Dendritic cell treated with granulocyte-macrophage colony-stimulating factor and Interleukin-4, amounts not matched to agents 40 ng/mL and 50 ng/mL, for 4 days (primary cell): ENCODE data around the gene DCHS2.
"Not testable (repeated sequence)": the region's sequence is repeated elsewhere in the genome, so short reads cannot be mapped to it uniquely, and the experiment has no call there.

ENCODE experiments used
- H3K27ac Mint-ChIP-seq: one replicate; pipeline ENCODE4 v1.8.0; 2022; ENCODE audit warnings: mild to moderate bottlenecking, mixed read lengths
- H3K27me3 Mint-ChIP-seq: one replicate; pipeline ENCODE4 v1.8.0; 2022; ENCODE audit warnings: mild to moderate bottlenecking, mixed read lengths
- H3K36me3 Mint-ChIP-seq: one replicate; pipeline ENCODE4 v1.8.0; 2022; ENCODE audit warnings: low read depth, mixed read lengths
- H3K4me1 Mint-ChIP-seq: one replicate; pipeline ENCODE4 v1.8.0; 2022; ENCODE audit warnings: low read depth, mixed read lengths
- H3K4me3 Mint-ChIP-seq: one replicate; pipeline ENCODE4 v1.8.0; 2022; ENCODE audit warnings: mild to moderate bottlenecking, moderate library complexity, mixed read lengths
- H3K9me3 Mint-ChIP-seq: one replicate; pipeline ENCODE4 v1.8.0; 2022; ENCODE audit warnings: mixed read lengths
- intact Hi-C: fragments of 100-400 bp; cut with micrococcal nuclease; formaldehyde crosslinking; loops from one replicate; pipeline ENCODE4 v1.15.0; 2022

The DCHS2 gene

GRCh38 chr4:154293427-154293826 lies 198.2 kb downstream of the DCHS2 start:
- H3K9me3 Mint-ChIP-seq, result no peaks in the 10 kb centered on the region
- no peaks in the 10 kb centered on the region for H3K36me3 Mint-ChIP-seq
- H3K4me1 Mint-ChIP-seq, result no peaks in the 10 kb centered on the region
- H3K4me3 Mint-ChIP-seq, result no peak overlapping the region
- intact Hi-C loops, result no loop called here
- no peak overlapping the region for H3K27ac Mint-ChIP-seq
- H3K27me3 Mint-ChIP-seq, result no peaks in the 10 kb centered on the region

GRCh38 chr4:154292589-154292988 lies 199.0 kb downstream of the DCHS2 start:
- Mint-ChIP-seq H3K27ac (no peak overlapping the region), H3K36me3 (no peaks in the 10 kb centered on the region), H3K4me3 (no peak overlapping the region), H3K4me1 (no peaks in the 10 kb centered on the region), H3K27me3 (no peaks in the 10 kb centered on the region), H3K9me3 (no peaks in the 10 kb centered on the region)
- intact Hi-C loops, result no loop called here

GRCh38 chr4:154277172-154277571 lies 214.4 kb downstream of the DCHS2 start:
- intact Hi-C loops, result no loop called here
- H3K4me3 Mint-ChIP-seq, result no peak overlapping the region
- H3K4me1 Mint-ChIP-seq, result no peaks in the 10 kb centered on the region
- no peaks in the 10 kb centered on the region for H3K27me3 Mint-ChIP-seq
- H3K36me3 Mint-ChIP-seq, result no peaks in the 10 kb centered on the region
- H3K9me3 Mint-ChIP-seq, result peaks cover 9% of the 10 kb centered on the region
- no peak overlapping the region for H3K27ac Mint-ChIP-seq

- Mint-ChIP-seq H3K27me3 (no peaks in the 10 kb centered on the region), H3K27ac (no peak overlapping the region), H3K4me3 (no peak overlapping the region), H3K9me3 (peaks cover 9% of the 10 kb centered on the region), H3K4me1 (no peaks in the 10 kb centered on the region), H3K36me3 (no peaks in the 10 kb centered on the region)
- intact Hi-C loops, result no loop called here
Observed at GRCh38 chr4:154276496-154276895, 215.1 kb downstream of the DCHS2 start.

- no peak overlapping the region for H3K27ac Mint-ChIP-seq
Observed at GRCh38 chr4:154254999-154255398, 236.6 kb downstream of the DCHS2 start.

GRCh38 chr4:154234576-154234975 lies 257.0 kb downstream of the DCHS2 start:
- no peaks in the 10 kb centered on the region for H3K27me3 Mint-ChIP-seq
- no peaks in the 10 kb centered on the region for H3K36me3 Mint-ChIP-seq
- intact Hi-C loops, result no loop called here
- H3K9me3 Mint-ChIP-seq, result no peaks in the 10 kb centered on the region
- no peaks in the 10 kb centered on the region for H3K4me1 Mint-ChIP-seq
- no peak overlapping the region for H3K27ac Mint-ChIP-seq
- H3K4me3 Mint-ChIP-seq, result no peak overlapping the region

More at GRCh38 chr4:154254999-154255398, 236.6 kb downstream of the DCHS2 start:
- Mint-ChIP-seq H3K4me3 (no peak overlapping the region), H3K27me3 (no peaks in the 10 kb centered on the region), H3K9me3 (no peaks in the 10 kb centered on the region), H3K36me3 (no peaks in the 10 kb centered on the region), H3K4me1 (no peaks in the 10 kb centered on the region)
- intact Hi-C loops, result no loop called here

- H3K36me3 Mint-ChIP-seq, result no peaks in the 10 kb centered on the region
- intact Hi-C loops, result no loop called here
- H3K27ac Mint-ChIP-seq, result no peak overlapping the region
- H3K27me3 Mint-ChIP-seq, result no peaks in the 10 kb centered on the region
- H3K9me3 Mint-ChIP-seq, result no peaks in the 10 kb centered on the region
- no peaks in the 10 kb centered on the region for H3K4me1 Mint-ChIP-seq
- H3K4me3 Mint-ChIP-seq, result no peak overlapping the region
Observed at GRCh38 chr4:154231806-154232478, 259.7 kb downstream of the DCHS2 start.

GRCh38 chr4:154230723-154231122 lies 260.9 kb downstream of the DCHS2 start:
- no peaks in the 10 kb centered on the region for H3K27me3 Mint-ChIP-seq
- H3K27ac Mint-ChIP-seq, result no peak overlapping the region
- no peak overlapping the region for H3K4me3 Mint-ChIP-seq

GRCh38 chr4:154230091-154230490 lies 261.5 kb downstream of the DCHS2 start:
- H3K36me3 Mint-ChIP-seq, result no peaks in the 10 kb centered on the region
- H3K4me1 Mint-ChIP-seq, result no peaks in the 10 kb centered on the region
- H3K27me3 Mint-ChIP-seq, result no peaks in the 10 kb centered on the region

More at GRCh38 chr4:154230723-154231122, 260.9 kb downstream of the DCHS2 start:
- intact Hi-C loops, result no loop called here
- H3K36me3 Mint-ChIP-seq, result no peaks in the 10 kb centered on the region
- no peaks in the 10 kb centered on the region for H3K4me1 Mint-ChIP-seq
- H3K9me3 Mint-ChIP-seq, result no peaks in the 10 kb centered on the region

GRCh38 chr4:154222875-154223274 lies 268.7 kb downstream of the DCHS2 start:
- Mint-ChIP-seq H3K27me3 (no peaks in the 10 kb centered on the region), H3K27ac (no peak overlapping the region), H3K36me3 (no peaks in the 10 kb centered on the region), H3K4me3 (no peak overlapping the region), H3K9me3 (peaks cover 17% of the 10 kb centered on the region), H3K4me1 (no peaks in the 10 kb centered on the region)
- intact Hi-C loops, result no loop called here

More at GRCh38 chr4:154230091-154230490, 261.5 kb downstream of the DCHS2 start:
- Mint-ChIP-seq H3K4me3 (no peak overlapping the region), H3K9me3 (peaks cover 5% of the 10 kb centered on the region), H3K27ac (no peak overlapping the region)
- intact Hi-C loops, result no loop called here

GRCh38 chr4:154218051-154218450 lies 273.5 kb downstream of the DCHS2 start:
- peaks cover 6% of the 10 kb centered on the region for H3K9me3 Mint-ChIP-seq
- H3K27me3 Mint-ChIP-seq, result no peaks in the 10 kb centered on the region
- H3K4me1 Mint-ChIP-seq, result no peaks in the 10 kb centered on the region
- no peak overlapping the region for H3K27ac Mint-ChIP-seq
- intact Hi-C loops, result no loop called here
- no peak overlapping the region for H3K4me3 Mint-ChIP-seq
- H3K36me3 Mint-ChIP-seq, result no peaks in the 10 kb centered on the region

- H3K4me1 Mint-ChIP-seq, H3K9me3 Mint-ChIP-seq, H3K27me3 Mint-ChIP-seq, H3K4me3 Mint-ChIP-seq, intact Hi-C loops, H3K36me3 Mint-ChIP-seq, H3K27ac Mint-ChIP-seq: not testable (repeated sequence)
Observed at GRCh38 chr4:154217384-154217783, 274.2 kb downstream of the DCHS2 start.

- Mint-ChIP-seq H3K27ac (no peak overlapping the region), H3K4me1 (no peaks in the 10 kb centered on the region), H3K4me3 (no peak overlapping the region), H3K27me3 (no peaks in the 10 kb centered on the region), H3K9me3 (no peaks in the 10 kb centered on the region), H3K36me3 (no peaks in the 10 kb centered on the region)
- intact Hi-C loops, result no loop called here
Observed at GRCh38 chr4:154211506-154211905, 280.1 kb downstream of the DCHS2 start.

- intact Hi-C loops, result no loop called here
- H3K4me3 Mint-ChIP-seq, result no peak overlapping the region
Observed at GRCh38 chr4:154208424-154208823, 283.2 kb downstream of the DCHS2 start.

GRCh38 chr4:154205471-154205870 lies 286.1 kb downstream of the DCHS2 start:
- Mint-ChIP-seq H3K27ac (no peak overlapping the region), H3K27me3 (no peaks in the 10 kb centered on the region), H3K9me3 (no peaks in the 10 kb centered on the region), H3K4me1 (no peaks in the 10 kb centered on the region), H3K36me3 (no peaks in the 10 kb centered on the region), H3K4me3 (no peak overlapping the region)
- intact Hi-C loops, result no loop called here

More at GRCh38 chr4:154208424-154208823, 283.2 kb downstream of the DCHS2 start:
- H3K27me3 Mint-ChIP-seq, result no peaks in the 10 kb centered on the region
- H3K9me3 Mint-ChIP-seq, result no peaks in the 10 kb centered on the region
- H3K36me3 Mint-ChIP-seq, result no peaks in the 10 kb centered on the region
- H3K27ac Mint-ChIP-seq, result no peak overlapping the region
- H3K4me1 Mint-ChIP-seq, result no peaks in the 10 kb centered on the region
